SK-N-SH (cell line): ENCODE results near the gene MGAT5B.

Experiments
- REST ChIP-seq: IDR thresholded peaks from 2 replicates; pipeline ENCODE4 v1.6.1; 2012; ENCODE audit warnings: mild to moderate bottlenecking, low read depth, low read length, moderate library complexity
- RFX5 ChIP-seq: IDR thresholded peaks from 2 replicates; pipeline ENCODE4 v1.6.1; 2012; ENCODE audit warnings: mild to moderate bottlenecking, improper control_type of control experiment, low read length
- USF2 ChIP-seq: fragments of 150-350 bp; IDR thresholded peaks from 2 replicates; pipeline ENCODE4 v1.6.1; 2017; ENCODE audit warnings: antibody characterized with exemption, low read length, low read depth, borderline replicate concordance

- TF ChIP-seq RFX5 (no peak), USF2 (no peak), REST (no peak)
Observed at GRCh38 chr17:76923491-76923890, 55.3 kb downstream of the MGAT5B start.
